Gastrocnemius medialis (tissue), 4 donors: ENCODE data around the gene RXRA.

Source experiments
- POLR2A ChIP-seq, 2 donors: fragments of 450-650 bp; IDR thresholded peaks; one replicate each; pipeline ENCODE4 v1.6.1; 2017; ENCODE audit warnings: antibody characterized with exemption in 2 of 2, mild to moderate bottlenecking in 2 of 2, moderate library complexity in 2 of 2
- TF ChIP-seq, protein P1 (sequence below), 5 experiments: fragments of 450-650 bp in 3 of 5; fragments of 200-600 bp in 2 of 5; sonication (generic) in 2 of 5; IDR thresholded peaks in 4 of 5; conservative IDR thresholded peaks in 1 of 5; 1 replicate in 4 of 5; 2 replicates in 1 of 5; pipeline ENCODE4 v1.5.1; 2016 to 2019; ENCODE audit warnings: antibody characterized with exemption in 5 of 5, mild to moderate bottlenecking in 3 of 5, moderate library complexity in 3 of 5

- TF ChIP-seq POLR2A (IDR thresholded peaks at IDR 0.05): peak; percentile 93 to 96
- TF ChIP-seq, protein P1, sequence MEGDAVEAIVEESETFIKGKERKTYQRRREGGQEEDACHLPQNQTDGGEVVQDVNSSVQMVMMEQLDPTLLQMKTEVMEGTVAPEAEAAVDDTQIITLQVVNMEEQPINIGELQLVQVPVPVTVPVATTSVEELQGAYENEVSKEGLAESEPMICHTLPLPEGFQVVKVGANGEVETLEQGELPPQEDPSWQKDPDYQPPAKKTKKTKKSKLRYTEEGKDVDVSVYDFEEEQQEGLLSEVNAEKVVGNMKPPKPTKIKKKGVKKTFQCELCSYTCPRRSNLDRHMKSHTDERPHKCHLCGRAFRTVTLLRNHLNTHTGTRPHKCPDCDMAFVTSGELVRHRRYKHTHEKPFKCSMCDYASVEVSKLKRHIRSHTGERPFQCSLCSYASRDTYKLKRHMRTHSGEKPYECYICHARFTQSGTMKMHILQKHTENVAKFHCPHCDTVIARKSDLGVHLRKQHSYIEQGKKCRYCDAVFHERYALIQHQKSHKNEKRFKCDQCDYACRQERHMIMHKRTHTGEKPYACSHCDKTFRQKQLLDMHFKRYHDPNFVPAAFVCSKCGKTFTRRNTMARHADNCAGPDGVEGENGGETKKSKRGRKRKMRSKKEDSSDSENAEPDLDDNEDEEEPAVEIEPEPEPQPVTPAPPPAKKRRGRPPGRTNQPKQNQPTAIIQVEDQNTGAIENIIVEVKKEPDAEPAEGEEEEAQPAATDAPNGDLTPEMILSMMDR (IDR thresholded peaks at IDR 0.05 in 4 of 5, conservative IDR thresholded peaks at IDR 0.05 in 1 of 5): peak in 1 of 5 experiments; percentile 25
These were observed at the start of gene RXRA for GRCh38 chr9:134325813-134326723.
